Upper lobe of right lung (tissue), 1 donor: Measurements from ENCODE around the gene DIP2C. TPM values are rescaled to one million over a fixed set of nuclear protein-coding genes. Genes with fewer than 3 reads are reported as not detected.

Experiments used
- ATAC-seq: fragments of 200-7000 bp; cut with Tn5 transposase; one replicate; pipeline ENCODE4 v1.9.1; 2020; ENCODE audit warnings: mild to moderate bottlenecking, moderate library complexity
- DNase-seq: peaks from one replicate; pipeline ENCODE4 v3.0.0-alpha.2; 2020
- H3K27ac ChIP-seq: fragments of 200-600 bp; one replicate; pipeline ENCODE4 v1.8.0; 2022
- H3K27me3 ChIP-seq: fragments of 200-600 bp; one replicate; pipeline ENCODE4 v1.8.0; 2022; ENCODE audit warnings: mild to moderate bottlenecking
- H3K36me3 ChIP-seq: fragments of 200-600 bp; one replicate; pipeline ENCODE4 v1.8.0; 2022
- H3K4me1 ChIP-seq: fragments of 200-600 bp; one replicate; pipeline ENCODE4 v1.8.0; 2022
- H3K4me3 ChIP-seq: fragments of 200-600 bp; one replicate; pipeline ENCODE4 v1.8.0; 2022; ENCODE audit warnings: mild to moderate bottlenecking
- H3K9me3 ChIP-seq: fragments of 200-600 bp; one replicate; pipeline ENCODE4 v1.8.0; 2022
- intact Hi-C: fragments of 100-400 bp; cut with DNase I; formaldehyde crosslinking; loops from one replicate; pipeline ENCODE4 v1.11.0; 2022
- total RNA-seq: library from RNA; stranded (reverse); fragmentation: NEBNext Ultra II Directional; extraction: Animal tissue kit (Norgen Biotek cat#: 25700); gene quantifications from one replicate; pipeline ENCODE4 v1.2.1, GENCODE V29; 2021
- TF ChIP-seq, protein P1 (sequence below): fragments of 200-600 bp; IDR thresholded peaks from one replicate; pipeline ENCODE4 v1.8.0; 2022; ENCODE audit warnings: antibody characterized with exemption
- donor health status: DM: no; HTN: yes; CAD: no; lungs with severe emphysema.

DIP2C gene
- total RNA-seq, 1 donor from 2014 or later: 17.3 TPM

DNA sequence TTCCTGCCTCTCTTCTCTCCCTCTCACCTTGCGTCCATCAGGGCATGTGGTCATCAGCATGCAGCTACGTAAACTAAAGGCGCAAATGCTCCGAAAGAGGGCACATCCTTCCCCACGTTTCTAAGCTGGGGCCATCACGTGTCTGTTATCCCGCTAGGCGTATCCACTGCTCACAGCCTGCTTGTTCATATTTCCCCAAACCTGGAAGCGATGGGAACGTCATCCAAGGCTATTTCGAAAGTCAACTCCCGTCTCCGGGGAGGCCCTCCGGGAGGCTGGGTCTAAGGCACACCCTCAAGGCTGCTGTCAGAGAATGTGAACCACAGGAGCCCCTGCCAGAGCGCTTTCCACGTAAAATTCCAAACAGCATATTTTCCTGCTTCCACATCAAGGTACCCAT is 199.2 kb downstream of the DIP2C start:
- Histone ChIP-seq H3K9me3 (no peaks in the 10 kb centered on the region), H3K4me1 (no peaks in the 10 kb centered on the region), H3K36me3 (no peaks in the 10 kb centered on the region), H3K27me3 (no peaks in the 10 kb centered on the region), H3K27ac (no peak overlapping the region), H3K4me3 (no peak overlapping the region)
- DNase-seq (peak; percentile 33), ATAC-seq (no peak)
- intact Hi-C loops: no loop called here
- TF ChIP-seq, protein P1, sequence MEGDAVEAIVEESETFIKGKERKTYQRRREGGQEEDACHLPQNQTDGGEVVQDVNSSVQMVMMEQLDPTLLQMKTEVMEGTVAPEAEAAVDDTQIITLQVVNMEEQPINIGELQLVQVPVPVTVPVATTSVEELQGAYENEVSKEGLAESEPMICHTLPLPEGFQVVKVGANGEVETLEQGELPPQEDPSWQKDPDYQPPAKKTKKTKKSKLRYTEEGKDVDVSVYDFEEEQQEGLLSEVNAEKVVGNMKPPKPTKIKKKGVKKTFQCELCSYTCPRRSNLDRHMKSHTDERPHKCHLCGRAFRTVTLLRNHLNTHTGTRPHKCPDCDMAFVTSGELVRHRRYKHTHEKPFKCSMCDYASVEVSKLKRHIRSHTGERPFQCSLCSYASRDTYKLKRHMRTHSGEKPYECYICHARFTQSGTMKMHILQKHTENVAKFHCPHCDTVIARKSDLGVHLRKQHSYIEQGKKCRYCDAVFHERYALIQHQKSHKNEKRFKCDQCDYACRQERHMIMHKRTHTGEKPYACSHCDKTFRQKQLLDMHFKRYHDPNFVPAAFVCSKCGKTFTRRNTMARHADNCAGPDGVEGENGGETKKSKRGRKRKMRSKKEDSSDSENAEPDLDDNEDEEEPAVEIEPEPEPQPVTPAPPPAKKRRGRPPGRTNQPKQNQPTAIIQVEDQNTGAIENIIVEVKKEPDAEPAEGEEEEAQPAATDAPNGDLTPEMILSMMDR: no peak

DNA sequence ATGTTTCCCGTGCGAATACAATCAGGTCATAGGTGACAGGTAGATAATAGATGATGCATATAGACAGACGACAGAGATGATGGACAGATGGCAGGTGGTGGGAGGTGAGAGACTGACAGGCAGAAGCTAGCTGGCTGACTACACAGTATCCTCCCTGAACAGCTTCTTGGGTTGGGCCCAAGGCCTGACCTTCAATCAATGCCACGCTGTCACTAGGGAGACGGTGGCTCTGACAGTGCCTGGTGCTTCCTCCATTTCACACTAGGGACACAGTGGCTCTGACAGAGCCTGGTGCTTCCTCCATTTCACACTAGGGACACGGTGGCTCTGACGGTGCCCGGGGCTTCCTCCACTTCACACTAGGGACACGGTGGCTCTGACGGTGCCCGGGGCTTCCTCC is 200.1 kb downstream of the DIP2C start:
- TF ChIP-seq, protein P1: no peak
- ATAC-seq (no peak), DNase-seq (peak; percentile 30)
- H3K4me3 ChIP-seq: no peak overlapping the region
- H3K36me3 ChIP-seq: no peaks in the 10 kb centered on the region
- no peak overlapping the region for H3K27ac ChIP-seq
- H3K27me3 ChIP-seq: no peaks in the 10 kb centered on the region
- no peaks in the 10 kb centered on the region for H3K9me3 ChIP-seq
- intact Hi-C loops: no loop called here
- no peaks in the 10 kb centered on the region for H3K4me1 ChIP-seq

DNA sequence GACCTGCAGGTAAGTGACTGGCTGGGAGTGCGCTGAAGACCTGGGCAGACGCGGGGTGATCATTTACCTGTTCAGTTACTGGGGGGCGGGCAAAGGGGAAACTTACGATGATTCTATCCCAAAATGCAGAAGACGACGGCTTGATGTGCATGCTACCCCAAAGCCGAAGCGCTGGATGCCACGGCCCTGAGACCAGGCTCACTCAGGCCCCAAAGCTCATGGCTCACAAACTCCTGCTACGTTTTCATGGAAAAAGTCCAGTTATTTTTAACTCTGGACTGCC is 200.6 kb downstream of the DIP2C start:
- peak; percentile 33 for DNase-seq
- H3K27ac ChIP-seq: no peak overlapping the region

DNA sequence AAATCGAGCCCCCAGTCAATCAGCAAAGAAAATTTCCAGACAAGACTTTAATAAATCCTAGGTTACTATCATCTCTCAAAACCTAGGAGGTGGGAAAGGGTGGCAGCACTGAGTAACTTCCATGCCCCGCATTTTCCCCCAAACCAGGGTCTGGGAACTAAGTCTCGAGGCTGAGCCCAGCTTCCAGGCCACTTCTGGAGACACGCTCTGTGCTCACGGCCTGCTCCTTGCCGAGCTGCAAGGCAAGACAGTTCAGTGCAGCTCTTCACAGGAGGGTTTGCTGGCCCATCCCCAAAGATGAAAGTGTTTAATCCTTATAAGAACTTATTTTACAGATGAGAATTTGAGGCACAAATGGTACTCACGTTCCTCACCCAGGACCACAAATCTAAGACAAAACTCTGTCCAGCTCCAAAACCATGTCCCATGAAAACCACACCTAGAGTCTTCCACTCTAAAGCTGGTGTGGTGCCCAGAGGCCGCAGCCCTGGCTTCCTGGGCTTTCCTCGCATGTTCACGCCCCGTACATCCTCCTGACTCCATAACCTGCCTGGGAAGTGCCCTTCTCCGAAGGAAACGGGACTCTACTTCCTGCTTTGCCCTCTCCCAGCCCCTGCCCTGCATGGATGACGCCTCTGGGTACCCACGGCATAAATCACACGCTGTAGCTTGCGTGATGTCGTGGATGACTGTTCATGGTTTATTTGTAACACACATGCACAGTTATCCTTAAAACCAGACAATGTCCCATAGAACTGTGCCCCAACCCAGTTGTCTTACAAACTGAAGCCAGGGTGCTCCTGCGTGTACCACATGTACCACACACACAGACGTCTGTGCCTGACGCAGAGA is 201.2 kb downstream of the DIP2C start:
- Histone ChIP-seq H3K9me3 (no peaks in the 10 kb centered on the region), H3K4me1 (no peaks in the 10 kb centered on the region), H3K4me3 (no peak overlapping the region), H3K36me3 (no peaks in the 10 kb centered on the region), H3K27me3 (no peaks in the 10 kb centered on the region), H3K27ac (no peak overlapping the region)
- ATAC-seq (no peak), DNase-seq (peak; percentile 40)
- TF ChIP-seq, protein P1: no peak
- intact Hi-C loops: no loop called here

More for the DNA sequence above, 200.6 kb downstream of the DIP2C start:
- Histone ChIP-seq H3K9me3 (no peaks in the 10 kb centered on the region), H3K27me3 (no peaks in the 10 kb centered on the region), H3K36me3 (no peaks in the 10 kb centered on the region), H3K4me3 (no peak overlapping the region), H3K4me1 (no peaks in the 10 kb centered on the region)
- ATAC-seq: no peak
- TF ChIP-seq, protein P1: no peak
- intact Hi-C loops: no loop called here

DNA sequence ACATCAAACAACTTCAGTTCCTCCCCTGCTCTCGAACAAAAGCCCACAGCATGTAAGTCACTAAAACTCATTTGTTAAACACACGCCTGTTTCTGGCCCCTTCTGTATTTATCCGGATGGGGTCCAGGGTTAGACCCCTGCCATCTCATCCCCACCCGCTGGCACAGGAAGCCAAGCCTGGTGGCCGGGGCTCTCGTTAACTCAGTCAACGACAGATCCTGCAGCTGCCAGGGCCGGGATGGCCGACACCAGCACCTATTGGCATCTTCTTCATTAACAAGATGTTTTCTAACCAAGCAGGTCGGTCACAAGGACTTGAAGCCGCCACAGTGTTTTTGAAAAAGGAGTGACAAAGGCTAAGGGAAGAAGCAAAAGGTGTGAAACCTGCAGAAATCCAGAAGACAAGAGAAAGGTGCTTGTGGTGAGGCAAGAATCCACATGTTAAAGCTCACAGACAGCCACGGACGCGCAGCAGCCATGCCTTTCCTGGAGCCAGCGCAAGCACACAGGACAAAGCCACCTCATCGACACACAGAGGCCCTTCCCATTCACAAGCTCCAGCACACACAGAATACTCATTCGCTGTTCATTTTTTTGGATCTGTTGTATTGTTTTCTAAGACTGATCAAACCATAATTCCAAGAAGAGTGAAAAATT is 202.7 kb downstream of the DIP2C start:
- no peak for ATAC-seq
- no peaks in the 10 kb centered on the region for H3K4me1 ChIP-seq
- peak; percentile 57 for DNase-seq
- intact Hi-C loops: no loop called here
- no peaks in the 10 kb centered on the region for H3K27me3 ChIP-seq
- no peak overlapping the region for H3K4me3 ChIP-seq
- H3K27ac ChIP-seq: no peak overlapping the region
- H3K36me3 ChIP-seq: no peaks in the 10 kb centered on the region
- TF ChIP-seq, protein P1: no peak
- H3K9me3 ChIP-seq: no peaks in the 10 kb centered on the region
